Trophoblast cell (in vitro differentiated cells and primary cell): ENCODE measurements around the gene ARPC4.

Experiments
- DNase-seq, 2 donors: peaks; one replicate each; pipeline ENCODE4 v3.0.0-alpha.2; 2016
- H2AFZ ChIP-seq: 2 replicates; pipeline ENCODE4 v1.6.1; 2013; ENCODE audit warnings: low read length, moderate library complexity, mild to moderate bottlenecking; ENCODE audit not compliant: insufficient read depth, poor library complexity
- H2AK5ac ChIP-seq: 2 replicates; pipeline ENCODE4 v1.6.1; 2013; ENCODE audit warnings: mild to moderate bottlenecking, low read length
- H2BK120ac ChIP-seq: 2 replicates; pipeline ENCODE4 v1.6.1; 2013; ENCODE audit warnings: low read length, mild to moderate bottlenecking, moderate library complexity; ENCODE audit not compliant: insufficient read depth, poor library complexity
- H2BK12ac ChIP-seq: 2 replicates; pipeline ENCODE4 v1.6.1; 2013; ENCODE audit warnings: mild to moderate bottlenecking, low read length, moderate library complexity
- H2BK5ac ChIP-seq: 2 replicates; pipeline ENCODE4 v1.6.1; 2013; ENCODE audit warnings: low read length, low read depth, moderate library complexity, mild to moderate bottlenecking; ENCODE audit not compliant: poor library complexity
- H3K14ac ChIP-seq: 2 replicates; pipeline ENCODE4 v1.6.1; 2013; ENCODE audit warnings: mild to moderate bottlenecking, low read length
- H3K18ac ChIP-seq: 2 replicates; pipeline ENCODE4 v1.6.1; 2013; ENCODE audit warnings: mild to moderate bottlenecking, low read length
- H3K23ac ChIP-seq: 2 replicates; pipeline ENCODE4 v1.6.1; 2013; ENCODE audit warnings: low read length
- H3K27ac ChIP-seq: 2 replicates; pipeline ENCODE4 v1.5.1; 2013; ENCODE audit warnings: low read depth, mild to moderate bottlenecking, inconsistent platforms, low read length, moderate library complexity
- H3K27me3 ChIP-seq: 2 replicates; pipeline ENCODE4 v1.6.1; 2013; ENCODE audit warnings: inconsistent platforms, mild to moderate bottlenecking, low read length, moderate library complexity; ENCODE audit not compliant: insufficient read depth
- H3K36me3 ChIP-seq, 2 experiments: 1 replicate in 1 of 2; 2 replicates in 1 of 2; pipeline ENCODE4 v1.6.1; 2013; ENCODE audit warnings: low read length in 2 of 2, mild to moderate bottlenecking in 2 of 2, moderate library complexity in 1 of 2; ENCODE audit not compliant: insufficient read depth in 2 of 2, control insufficient read depth in 1 of 2
- H3K4ac ChIP-seq: 2 replicates; pipeline ENCODE4 v1.6.1; 2013; ENCODE audit warnings: low read depth, mild to moderate bottlenecking, low read length, moderate library complexity
- H3K4me1 ChIP-seq, 2 experiments: 1 replicate in 1 of 2; 2 replicates in 1 of 2; pipeline ENCODE4 v1.6.1; 2013; ENCODE audit warnings: low read length in 2 of 2, mild to moderate bottlenecking in 2 of 2, moderate library complexity in 1 of 2; ENCODE audit not compliant: insufficient read depth in 2 of 2, control insufficient read depth in 1 of 2
- H3K4me2 ChIP-seq: 2 replicates; pipeline ENCODE4 v1.6.1; 2013; ENCODE audit warnings: inconsistent platforms, mild to moderate bottlenecking, low read length, moderate library complexity
- H3K4me3 ChIP-seq: 2 replicates; pipeline ENCODE4 v1.5.1; 2013; ENCODE audit warnings: mild to moderate bottlenecking, low read depth, low read length, inconsistent platforms
- H3K79me1 ChIP-seq: one replicate; pipeline ENCODE4 v1.6.1; 2013; ENCODE audit warnings: low read length
- H3K79me2 ChIP-seq: 2 replicates; pipeline ENCODE4 v1.6.1; 2013; ENCODE audit warnings: low read length, mild to moderate bottlenecking; ENCODE audit not compliant: control insufficient read depth, insufficient read depth, poor library complexity
- H3K9ac ChIP-seq: 2 replicates; pipeline ENCODE4 v1.6.1; 2013; ENCODE audit warnings: mild to moderate bottlenecking, low read length
- H3K9me3 ChIP-seq: 2 replicates; pipeline ENCODE4 v1.6.1; 2013; ENCODE audit warnings: low read depth, mild to moderate bottlenecking, control low read depth, inconsistent platforms, low read length; ENCODE audit not compliant: insufficient read depth
- H4K12ac ChIP-seq: 2 replicates; pipeline ENCODE4 v1.6.1; 2013; ENCODE audit warnings: low read depth, mild to moderate bottlenecking, low read length, moderate library complexity
- H4K8ac ChIP-seq: 2 replicates; pipeline ENCODE4 v1.6.1; 2013; ENCODE audit warnings: low read depth, mild to moderate bottlenecking, low read length, moderate library complexity
- H4K91ac ChIP-seq: one replicate; pipeline ENCODE4 v1.6.1; 2013; ENCODE audit warnings: low read depth, mild to moderate bottlenecking, low read length, moderate library complexity
- WGBS: extraction: QIAGEN DNeasy Blood & Tissue Kit; methylation state at CpG from one replicate; pipeline ENCODE4 v1.1.7; 2013; ENCODE audit warnings: missing lambda C conversion rate; ENCODE audit not compliant: insufficient read length, insufficient coverage; ENCODE audit errors: extremely low coverage; 5-methylcytosine and 5-hydroxymethylcytosine counted together

The ARPC4 gene

DNA sequence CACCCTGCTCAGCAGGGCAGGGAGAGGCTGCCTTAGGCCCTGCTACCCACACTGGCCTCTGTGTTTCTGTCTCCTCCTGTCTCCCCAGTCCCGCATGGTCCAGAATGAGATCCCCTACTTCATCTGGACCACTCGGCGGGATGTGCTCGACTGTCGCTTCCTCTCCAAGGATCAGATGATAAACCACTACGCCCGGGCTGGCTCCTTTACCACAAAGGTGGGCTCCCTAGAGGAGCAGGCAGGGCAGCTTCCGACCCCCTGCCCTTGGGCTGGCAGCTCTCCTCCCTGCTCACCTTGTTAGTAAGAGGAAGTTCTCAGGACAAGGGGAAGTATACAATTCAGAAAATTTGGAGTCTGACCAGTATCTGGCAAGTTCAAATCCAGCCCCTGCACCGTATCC lies 23.1 kb downstream of the ARPC4 start:
- no peaks in the 10 kb centered on the region for H3K9me3 ChIP-seq
- no peaks in the 10 kb centered on the region for H3K79me1 ChIP-seq
- no peak overlapping the region for H4K8ac ChIP-seq
- H3K4ac ChIP-seq = no peak overlapping the region
- no peak overlapping the region for H3K23ac ChIP-seq
- H3K4me3 ChIP-seq = no peak overlapping the region
- H3K27ac ChIP-seq = no peak overlapping the region
- H2BK120ac ChIP-seq = no peak overlapping the region
- H3K36me3 ChIP-seq = peaks cover 6 to 15% of the 10 kb centered on the region in 2 experiments
- no peak for DNase-seq
- no peak overlapping the region for H2AK5ac ChIP-seq
- no peak overlapping the region for H3K18ac ChIP-seq
- no peaks in the 10 kb centered on the region for H3K4me1 ChIP-seq
- H3K79me2 ChIP-seq = no peaks in the 10 kb centered on the region
- no peak overlapping the region for H2BK12ac ChIP-seq
- no peak overlapping the region for H2AFZ ChIP-seq
- H3K9ac ChIP-seq = no peak overlapping the region
- H3K4me2 ChIP-seq = no peak overlapping the region
- no peak overlapping the region for H3K14ac ChIP-seq
- no peak overlapping the region for H4K12ac ChIP-seq
- no peak overlapping the region for H2BK5ac ChIP-seq
- H4K91ac ChIP-seq = no peak overlapping the region
- H3K27me3 ChIP-seq = no peaks in the 10 kb centered on the region
- WGBS = no CpG with 5 or more reads among the region's 9 CpGs

DNA sequence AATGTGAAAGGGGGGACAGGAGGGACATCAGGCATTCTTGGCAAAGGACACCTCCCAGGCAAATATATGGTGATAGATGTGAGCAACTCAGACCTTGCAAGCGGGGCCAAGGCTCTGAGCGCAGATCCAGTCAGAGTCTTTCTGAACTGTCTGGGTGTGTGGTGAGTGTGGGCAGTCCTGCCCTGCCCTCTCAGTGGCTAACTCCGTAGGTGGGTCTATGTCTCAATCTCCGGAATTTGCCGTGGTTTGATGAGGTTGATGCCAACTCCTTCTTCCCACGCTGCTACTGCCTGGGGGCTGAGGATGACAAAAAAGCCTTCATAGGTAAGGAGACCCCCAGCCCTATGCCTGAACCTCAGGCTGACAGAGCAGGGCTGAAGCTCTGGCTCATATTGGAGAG lies 24.6 kb downstream of the ARPC4 start:
- H3K14ac ChIP-seq = no peak overlapping the region
- H3K4ac ChIP-seq = no peak overlapping the region
- no peaks in the 10 kb centered on the region for H3K4me1 ChIP-seq
- WGBS = no CpG with 5 or more reads among the region's 6 CpGs
- H4K8ac ChIP-seq = no peak overlapping the region
- no peak overlapping the region for H3K4me3 ChIP-seq
- H3K4me2 ChIP-seq = no peak overlapping the region
- no peaks in the 10 kb centered on the region for H3K79me2 ChIP-seq
- H3K79me1 ChIP-seq = no peaks in the 10 kb centered on the region
- H3K36me3 ChIP-seq = peaks cover 6 to 15% of the 10 kb centered on the region in 2 experiments
- H3K9me3 ChIP-seq = no peaks in the 10 kb centered on the region
- H2BK120ac ChIP-seq = no peak overlapping the region
- no peak overlapping the region for H2BK12ac ChIP-seq
- no peaks in the 10 kb centered on the region for H3K27me3 ChIP-seq
- no peak overlapping the region for H3K18ac ChIP-seq
- no peak overlapping the region for H3K27ac ChIP-seq
- no peak overlapping the region for H2AK5ac ChIP-seq
- no peak for DNase-seq
- H2AFZ ChIP-seq = no peak overlapping the region
- H4K12ac ChIP-seq = no peak overlapping the region
- no peak overlapping the region for H4K91ac ChIP-seq
- H2BK5ac ChIP-seq = no peak overlapping the region
- H3K23ac ChIP-seq = no peak overlapping the region
- no peak overlapping the region for H3K9ac ChIP-seq

DNA sequence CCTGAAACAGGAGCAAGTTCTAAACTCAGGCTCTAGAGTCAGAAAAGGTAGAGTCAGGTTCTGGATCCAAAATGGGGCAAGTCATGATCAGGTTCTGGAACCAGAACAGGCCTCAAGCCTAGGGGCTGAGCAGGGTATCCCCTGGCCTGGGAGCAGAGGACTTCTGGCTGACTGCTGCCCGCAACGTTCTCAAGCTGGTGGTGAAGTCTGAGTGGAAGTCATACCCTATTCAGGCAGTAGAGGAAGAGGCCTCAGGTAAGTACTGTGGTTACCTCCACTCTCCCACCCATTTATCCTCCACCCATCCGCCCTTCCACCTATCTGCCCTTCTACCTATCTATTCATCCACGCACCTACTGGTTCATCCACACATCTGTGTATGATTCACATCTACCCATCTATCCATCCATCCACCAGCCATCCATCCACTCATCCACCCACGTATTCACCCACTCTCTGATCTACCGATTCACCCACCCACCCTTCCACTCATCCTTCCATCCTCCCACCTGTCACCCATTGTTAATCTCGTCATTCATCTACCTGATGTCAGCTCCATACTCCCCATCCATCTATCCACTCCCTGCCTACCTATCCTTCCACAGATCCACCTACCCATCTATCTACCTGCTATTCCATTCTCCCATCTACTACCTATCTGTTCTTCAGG lies 25.9 kb downstream of the ARPC4 start:
- no peak overlapping the region for H2BK5ac ChIP-seq
- H3K9ac ChIP-seq = no peak overlapping the region
- H3K9me3 ChIP-seq = no peaks in the 10 kb centered on the region
- no peak overlapping the region for H3K27ac ChIP-seq
- no peak overlapping the region for H2AFZ ChIP-seq
- no peak overlapping the region for H4K91ac ChIP-seq
- H3K27me3 ChIP-seq = no peaks in the 10 kb centered on the region
- H3K4me2 ChIP-seq = no peak overlapping the region
- no peaks in the 10 kb centered on the region for H3K4me1 ChIP-seq
- no peak overlapping the region for H3K4me3 ChIP-seq
- H3K36me3 ChIP-seq = peaks cover 0 to 8% of the 10 kb centered on the region in 2 experiments
- H3K4ac ChIP-seq = no peak overlapping the region
- no peak overlapping the region for H3K14ac ChIP-seq
- H3K79me1 ChIP-seq = no peaks in the 10 kb centered on the region
- H2BK12ac ChIP-seq = no peak overlapping the region
- no peak overlapping the region for H4K12ac ChIP-seq
- no peaks in the 10 kb centered on the region for H3K79me2 ChIP-seq
- no peak overlapping the region for H2BK120ac ChIP-seq
- no peak for DNase-seq
- 100% methylated on average over 1 of the region's 7 CpGs for WGBS
- no peak overlapping the region for H3K18ac ChIP-seq
- H2AK5ac ChIP-seq = no peak overlapping the region
- no peak overlapping the region for H3K23ac ChIP-seq
- no peak overlapping the region for H4K8ac ChIP-seq

GRCh38 chr3:9820543-9820942 lies 27.7 kb downstream of the ARPC4 start:
- Histone ChIP-seq H4K8ac (no peak overlapping the region), H3K4me1 (no peaks in the 10 kb centered on the region), H3K4me3 (no peak overlapping the region), H3K9me3 (no peaks in the 10 kb centered on the region), H3K36me3 (peaks cover 0 to 8% of the 10 kb centered on the region in 2 experiments), H3K27me3 (no peaks in the 10 kb centered on the region), H2BK12ac (no peak overlapping the region), H3K79me2 (no peaks in the 10 kb centered on the region), H2AK5ac (no peak overlapping the region), H3K14ac (no peak overlapping the region), H3K9ac (no peak overlapping the region), H2BK120ac (no peak overlapping the region), H3K79me1 (no peaks in the 10 kb centered on the region), H2BK5ac (no peak overlapping the region), H3K23ac (no peak overlapping the region), H4K12ac (no peak overlapping the region), H2AFZ (no peak overlapping the region), H3K4ac (no peak overlapping the region), H3K18ac (no peak overlapping the region), H3K27ac (no peak overlapping the region), H4K91ac (no peak overlapping the region), H3K4me2 (no peak overlapping the region)
- no peak for DNase-seq
- no CpG with 5 or more reads among the region's 12 CpGs for WGBS
